GM13976 (cell line): ENCODE measurements around the gene IGLL5.

Experiments
- DNase-seq: peaks from one replicate; pipeline ENCODE4 v3.0.0; 2012; ENCODE audit warnings: low spot score
- in situ Hi-C: fragments of 300-500 bp; cut with MboI; formaldehyde crosslinking; loops from one replicate; pipeline ENCODE4 v1.12.0; 2022; ENCODE audit warnings: low sequenced_read_pairs, mixed read lengths, inconsistent platforms; ENCODE audit not compliant: unreplicated experiment
- TF ChIP-seq, protein P1 (sequence below): IDR thresholded peaks from 2 replicates; pipeline ENCODE4 v1.5.1; 2012; ENCODE audit warnings: borderline replicate concordance, mild to moderate bottlenecking; ENCODE audit not compliant: insufficient read depth; ENCODE audit errors: extremely low read depth, missing control alignments, control extremely low read depth

IGLL5 gene

DNA sequence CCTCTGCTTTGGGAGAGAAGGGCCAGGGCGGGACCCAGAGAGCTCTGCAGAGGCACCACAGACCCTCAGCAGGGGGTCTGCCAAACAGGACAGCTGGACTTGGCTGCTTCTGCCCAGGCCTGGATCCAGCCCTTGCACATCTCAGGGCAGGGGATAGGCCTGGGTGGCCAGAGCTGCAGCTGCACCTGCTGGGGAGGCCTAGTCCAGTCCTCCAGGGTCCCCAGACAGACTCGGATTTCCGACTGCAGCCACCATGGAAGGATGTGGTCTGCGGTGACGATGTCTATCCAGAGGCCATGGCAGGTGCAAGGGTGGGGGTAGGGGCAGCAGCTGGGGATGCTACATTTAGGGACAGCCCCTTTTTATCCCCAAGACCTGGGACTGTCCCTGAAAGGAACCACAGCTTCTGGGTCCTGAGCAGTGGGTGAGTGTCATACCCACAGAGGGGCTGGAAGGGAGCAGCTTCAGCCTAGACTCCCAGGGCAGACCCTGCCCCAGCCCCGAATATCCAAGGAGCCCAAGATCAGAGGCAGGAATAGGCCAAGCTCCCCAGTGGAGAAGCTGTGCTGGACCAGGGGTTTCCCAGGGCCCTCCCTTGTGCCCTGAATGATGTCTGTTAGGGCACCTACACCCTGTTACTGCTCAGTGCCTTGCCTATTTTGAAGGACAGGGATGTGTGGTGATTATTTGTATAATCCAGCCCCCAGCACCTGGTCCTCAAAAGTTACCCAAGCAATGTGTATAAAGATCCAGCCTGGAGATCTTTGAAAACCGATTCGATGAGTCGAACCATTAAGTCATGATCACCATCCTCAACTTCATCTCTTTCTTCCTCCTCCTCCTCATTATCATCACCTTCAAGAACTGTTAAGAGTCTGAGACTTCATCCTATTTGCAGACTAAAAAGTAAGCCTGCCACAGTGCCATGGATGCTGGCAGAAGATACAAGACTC, 2.5 kb upstream of the IGLL5 start:
- in situ Hi-C loops: loop anchor here (5.0 kb wide), 1 partner anchor 83 kb away; no protein-coding TSS in a partner anchor
- TF ChIP-seq, protein P1, sequence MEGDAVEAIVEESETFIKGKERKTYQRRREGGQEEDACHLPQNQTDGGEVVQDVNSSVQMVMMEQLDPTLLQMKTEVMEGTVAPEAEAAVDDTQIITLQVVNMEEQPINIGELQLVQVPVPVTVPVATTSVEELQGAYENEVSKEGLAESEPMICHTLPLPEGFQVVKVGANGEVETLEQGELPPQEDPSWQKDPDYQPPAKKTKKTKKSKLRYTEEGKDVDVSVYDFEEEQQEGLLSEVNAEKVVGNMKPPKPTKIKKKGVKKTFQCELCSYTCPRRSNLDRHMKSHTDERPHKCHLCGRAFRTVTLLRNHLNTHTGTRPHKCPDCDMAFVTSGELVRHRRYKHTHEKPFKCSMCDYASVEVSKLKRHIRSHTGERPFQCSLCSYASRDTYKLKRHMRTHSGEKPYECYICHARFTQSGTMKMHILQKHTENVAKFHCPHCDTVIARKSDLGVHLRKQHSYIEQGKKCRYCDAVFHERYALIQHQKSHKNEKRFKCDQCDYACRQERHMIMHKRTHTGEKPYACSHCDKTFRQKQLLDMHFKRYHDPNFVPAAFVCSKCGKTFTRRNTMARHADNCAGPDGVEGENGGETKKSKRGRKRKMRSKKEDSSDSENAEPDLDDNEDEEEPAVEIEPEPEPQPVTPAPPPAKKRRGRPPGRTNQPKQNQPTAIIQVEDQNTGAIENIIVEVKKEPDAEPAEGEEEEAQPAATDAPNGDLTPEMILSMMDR: no peak
- DNase-seq: peak; percentile 80

DNA sequence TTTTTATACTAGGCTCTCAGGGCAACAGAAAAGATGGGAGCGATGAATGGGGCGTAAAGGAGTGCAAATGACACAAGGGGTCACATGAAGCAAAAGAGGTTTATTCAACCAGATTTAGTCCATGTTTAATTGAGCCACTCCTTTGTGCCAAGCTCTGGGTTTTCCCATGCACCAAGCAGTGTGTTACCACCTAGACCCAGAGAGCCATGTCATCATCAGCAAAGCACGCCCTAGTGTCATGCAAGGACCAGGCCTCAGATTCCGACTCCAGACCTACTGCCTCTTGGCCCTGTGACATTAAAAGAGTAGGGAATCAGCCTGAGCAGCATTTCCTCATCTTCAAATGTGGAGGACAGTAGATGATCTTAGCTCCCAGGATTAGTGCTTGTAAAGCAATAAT, 1.1 kb upstream of the IGLL5 start:
- no peak for DNase-seq
- in situ Hi-C loops: no loop called here
- TF ChIP-seq, protein P1: no peak

DNA sequence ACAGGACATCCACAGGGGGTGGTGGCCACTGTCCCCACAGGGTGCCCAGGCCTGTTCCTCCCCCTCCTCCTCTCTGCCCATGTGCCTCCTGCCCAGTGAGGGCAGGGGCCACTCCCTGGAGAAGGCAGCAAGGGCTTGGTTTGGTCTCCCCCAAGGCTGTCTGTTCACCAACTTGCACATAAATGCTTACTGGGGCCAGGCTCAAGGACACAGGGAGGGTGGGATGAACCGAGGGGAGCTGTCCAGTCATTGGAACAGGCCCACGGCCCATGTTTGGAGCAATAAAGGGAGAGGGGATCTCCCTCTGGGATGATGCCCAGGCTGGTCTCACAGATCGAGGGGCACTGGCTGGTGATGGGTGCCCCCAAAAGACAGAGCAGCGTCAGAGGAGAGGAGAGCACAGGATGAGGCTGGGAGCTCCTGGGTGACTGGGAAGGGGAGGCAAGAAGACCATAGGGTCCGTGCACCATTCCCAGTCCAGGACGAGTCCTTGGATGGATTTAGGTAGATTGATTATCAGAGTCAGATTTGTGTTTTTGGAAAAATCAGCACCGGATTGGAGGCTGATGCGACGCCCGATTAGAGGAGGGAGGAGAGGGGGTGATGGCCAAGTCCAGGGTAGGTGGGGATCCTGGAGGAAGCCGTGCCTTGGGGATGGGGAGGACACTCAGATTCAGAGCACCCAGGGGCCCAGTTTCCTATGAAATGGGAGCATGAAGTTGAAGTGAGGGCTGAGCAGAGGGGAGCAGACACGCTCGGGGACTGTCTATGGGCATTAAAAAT, 1.1 kb downstream of the IGLL5 start:
- TF ChIP-seq, protein P1: no peak
- DNase-seq: no peak
- in situ Hi-C loops: no loop called here

DNA sequence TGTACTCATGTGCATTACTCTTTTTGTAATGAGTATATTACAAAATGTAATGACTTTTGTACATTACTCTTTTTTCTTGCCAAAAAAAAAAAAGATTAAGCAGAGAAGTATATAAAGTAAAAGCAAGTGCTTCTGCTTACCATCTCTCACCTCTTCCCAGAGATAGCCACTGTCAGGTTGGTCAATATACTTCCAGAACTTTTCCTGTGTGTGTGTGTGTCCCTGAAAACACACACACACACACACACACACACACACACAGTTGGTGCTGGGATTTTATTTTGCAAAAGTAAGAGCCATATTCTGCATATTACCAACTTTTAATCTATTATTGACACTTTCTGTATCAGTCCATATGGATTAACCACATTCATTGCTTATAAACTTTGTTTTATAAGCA, 2.5 kb downstream of the IGLL5 start:
- TF ChIP-seq, protein P1: no peak
- no peak for DNase-seq
- in situ Hi-C loops: no loop called here

DNA sequence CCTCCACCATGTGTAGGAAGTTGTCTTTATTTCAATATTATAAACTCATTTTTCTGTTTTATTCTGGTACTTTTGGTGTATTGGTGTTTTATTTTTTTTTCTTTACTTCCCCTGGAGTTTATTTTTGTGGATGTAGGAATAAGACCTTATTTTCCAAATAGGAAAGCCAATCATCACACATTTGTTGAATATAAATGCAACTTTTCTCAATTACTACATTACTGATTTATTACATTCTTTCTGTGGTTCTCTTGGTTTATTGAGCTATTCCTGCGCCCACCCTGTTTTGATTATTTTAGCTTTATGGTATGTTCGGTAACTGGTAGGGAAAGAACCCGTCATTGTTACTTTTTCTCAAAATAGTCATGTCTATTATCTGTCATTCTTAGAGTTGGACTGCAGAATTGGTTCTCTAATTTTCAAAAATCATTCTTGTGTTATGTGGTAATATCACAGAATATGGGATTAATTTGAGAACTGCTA, 3.6 kb downstream of the IGLL5 start:
- in situ Hi-C loops: no loop called here
- DNase-seq: no peak

More for the DNA sequence above, 3.6 kb downstream of the IGLL5 start:
- TF ChIP-seq, protein P1: no peak
